GOT3 (cell line): ENCODE data around the gene HHATL.

Source experiments
- DNase-seq: peaks from one replicate; lab custom pipeline; 2025; ENCODE audit warnings: mixed read lengths; lab: John Stamatoyannopoulos, UW

HHATL gene

GRCh38 chr3:42664438-42664803 lies 38.2 kb downstream of the HHATL start:
- DNase-seq = no peak

DNA sequence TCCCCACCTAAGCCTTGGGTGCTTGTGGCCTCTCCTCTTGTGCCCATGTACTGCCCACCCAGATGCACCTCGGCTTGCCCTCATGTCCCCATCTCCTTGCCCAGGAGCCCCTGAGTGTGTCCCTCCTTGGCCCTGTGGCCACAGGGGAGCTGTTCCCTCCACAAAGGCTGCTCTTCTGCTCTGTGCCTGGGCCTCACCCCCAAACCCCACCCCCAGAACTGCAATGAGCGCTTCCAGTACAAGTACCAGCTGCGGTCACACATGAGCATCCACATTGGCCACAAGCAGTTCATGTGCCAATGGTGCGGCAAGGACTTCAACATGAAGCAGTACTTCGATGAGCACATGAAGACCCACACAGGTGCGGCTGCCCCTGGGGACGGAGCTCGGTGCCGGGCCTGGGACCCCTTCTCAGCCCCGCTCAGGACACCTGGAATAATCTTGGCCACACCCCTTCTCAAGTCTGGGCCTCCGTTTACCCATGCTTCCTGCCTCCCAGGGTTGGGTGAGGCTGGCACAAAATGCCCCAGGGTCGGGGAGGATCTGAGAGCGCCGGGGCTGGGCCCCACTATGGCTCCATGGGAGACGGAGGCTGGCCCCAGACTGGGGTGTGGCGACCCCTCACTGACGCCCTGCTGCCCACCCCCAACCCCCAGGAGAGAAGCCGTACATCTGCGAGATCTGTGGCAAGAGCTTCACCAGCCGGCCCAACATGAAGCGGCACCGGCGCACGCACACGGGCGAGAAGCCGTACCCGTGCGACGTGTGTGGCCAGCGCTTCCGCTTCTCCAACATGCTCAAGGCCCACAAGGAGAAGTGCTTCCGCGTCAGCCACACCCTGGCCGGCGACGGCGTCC lies 38.8 kb downstream of the HHATL start:
- DNase-seq = no peak

DNA sequence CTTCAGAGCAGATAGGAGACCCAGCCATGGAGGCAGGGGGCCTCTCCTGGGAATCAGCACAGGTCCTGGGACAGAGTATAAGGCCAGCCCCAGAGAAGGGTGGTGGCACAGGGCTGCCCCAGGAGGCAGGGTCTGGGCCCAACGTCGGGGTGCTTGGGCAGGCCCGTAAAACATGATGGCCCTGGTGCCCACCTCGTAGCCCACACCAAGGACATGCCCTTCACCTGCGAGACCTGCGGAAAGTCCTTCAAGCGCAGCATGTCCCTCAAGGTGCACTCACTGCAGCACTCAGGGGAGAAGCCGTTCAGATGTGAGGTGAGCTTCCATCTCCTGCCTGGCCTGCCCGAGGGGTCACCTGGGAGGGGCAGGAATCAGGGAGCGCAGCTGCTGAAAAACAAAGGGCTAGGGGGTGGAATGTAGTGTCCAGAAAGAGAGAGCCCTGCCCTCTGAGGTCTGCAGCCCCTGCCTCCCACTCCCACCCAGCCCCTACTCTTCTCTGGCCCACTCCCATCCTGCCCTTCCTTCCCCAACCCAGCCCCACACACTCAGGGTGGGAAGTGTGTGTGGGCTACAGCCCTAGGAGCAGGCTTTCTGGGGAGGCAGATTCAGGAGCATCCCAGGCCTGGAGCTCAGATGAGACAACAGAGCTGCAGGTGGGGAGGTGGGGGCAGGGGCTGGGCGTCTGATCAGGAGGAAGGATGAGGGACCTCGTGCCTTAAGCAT lies 39.6 kb downstream of the HHATL start:
- DNase-seq = no peak

GRCh38 chr3:42662037-42662812 lies 40.4 kb downstream of the HHATL start:
- no peak for DNase-seq

DNA sequence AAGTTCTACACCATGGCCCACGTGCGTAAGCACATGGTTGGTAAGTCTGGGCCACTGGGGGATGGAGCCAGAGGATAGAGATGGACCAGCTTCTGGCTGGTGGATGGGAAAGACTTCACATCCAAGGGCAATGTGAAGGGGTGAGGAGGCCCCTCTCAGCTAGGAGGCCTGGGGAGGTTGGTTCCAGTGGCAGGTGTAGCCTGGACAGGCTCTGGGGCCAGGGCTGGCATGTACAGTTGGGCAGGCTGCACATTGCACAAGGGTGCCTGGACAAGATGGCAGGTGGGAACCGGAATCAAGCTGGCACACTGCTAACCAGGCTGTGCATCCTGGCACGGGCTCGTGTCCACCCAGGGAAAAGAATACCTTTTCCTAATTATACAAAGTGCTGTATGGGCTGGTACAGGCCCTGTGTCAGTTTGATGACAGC lies 41.0 kb downstream of the HHATL start:
- no peak for DNase-seq

DNA sequence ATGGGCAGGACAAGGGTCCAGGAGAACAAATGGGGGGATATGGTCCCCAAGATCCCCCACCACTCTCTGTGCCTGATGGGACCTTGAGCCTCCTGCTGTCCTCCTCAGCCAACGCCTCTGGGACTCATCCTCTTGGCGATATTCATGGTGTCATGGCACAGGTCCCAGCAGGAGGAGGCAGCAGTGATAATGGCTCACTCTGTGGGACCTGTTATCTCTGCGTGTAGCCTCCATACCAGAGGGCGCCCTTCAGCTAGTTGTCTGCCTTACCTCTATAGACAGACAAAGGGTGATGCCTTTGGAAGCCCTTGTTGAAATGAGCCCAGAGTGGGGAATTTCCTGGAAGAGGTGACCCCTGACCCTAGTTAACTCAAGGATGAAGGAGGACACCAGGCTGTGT lies 41.7 kb downstream of the HHATL start:
- DNase-seq = no peak

GRCh38 chr3:42660131-42660715 lies 42.4 kb downstream of the HHATL start:
- DNase-seq = no peak

DNA sequence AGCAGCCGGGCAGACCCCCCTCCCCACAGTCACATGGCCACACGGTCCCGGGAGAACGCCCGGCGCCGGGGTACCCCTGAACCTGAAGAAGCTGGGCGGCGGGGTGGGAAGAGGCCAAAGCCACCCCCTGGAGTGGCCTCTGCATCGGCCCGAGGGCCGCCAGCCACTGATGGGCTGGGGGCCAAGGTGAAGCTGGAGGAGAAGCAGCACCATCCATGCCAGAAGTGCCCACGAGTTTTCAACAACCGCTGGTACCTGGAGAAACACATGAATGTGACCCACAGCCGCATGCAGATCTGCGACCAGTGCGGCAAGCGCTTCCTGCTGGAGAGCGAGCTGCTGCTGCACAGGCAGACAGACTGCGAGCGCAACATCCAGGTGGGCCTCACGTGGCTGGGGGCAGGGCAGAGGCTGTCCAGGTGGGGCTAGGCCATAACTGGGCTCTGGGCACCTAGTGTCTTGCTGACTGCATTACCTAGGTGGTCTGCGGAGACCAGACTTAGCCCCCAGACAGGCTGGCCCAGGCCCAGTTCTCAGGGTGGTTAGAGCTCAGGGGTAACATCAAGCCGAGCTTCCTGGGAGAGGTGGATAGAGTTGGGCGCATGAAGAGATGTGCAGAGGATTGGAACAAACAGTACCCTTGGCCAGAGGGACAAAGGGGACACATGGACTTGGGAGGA lies 43.0 kb downstream of the HHATL start:
- no peak for DNase-seq

DNA sequence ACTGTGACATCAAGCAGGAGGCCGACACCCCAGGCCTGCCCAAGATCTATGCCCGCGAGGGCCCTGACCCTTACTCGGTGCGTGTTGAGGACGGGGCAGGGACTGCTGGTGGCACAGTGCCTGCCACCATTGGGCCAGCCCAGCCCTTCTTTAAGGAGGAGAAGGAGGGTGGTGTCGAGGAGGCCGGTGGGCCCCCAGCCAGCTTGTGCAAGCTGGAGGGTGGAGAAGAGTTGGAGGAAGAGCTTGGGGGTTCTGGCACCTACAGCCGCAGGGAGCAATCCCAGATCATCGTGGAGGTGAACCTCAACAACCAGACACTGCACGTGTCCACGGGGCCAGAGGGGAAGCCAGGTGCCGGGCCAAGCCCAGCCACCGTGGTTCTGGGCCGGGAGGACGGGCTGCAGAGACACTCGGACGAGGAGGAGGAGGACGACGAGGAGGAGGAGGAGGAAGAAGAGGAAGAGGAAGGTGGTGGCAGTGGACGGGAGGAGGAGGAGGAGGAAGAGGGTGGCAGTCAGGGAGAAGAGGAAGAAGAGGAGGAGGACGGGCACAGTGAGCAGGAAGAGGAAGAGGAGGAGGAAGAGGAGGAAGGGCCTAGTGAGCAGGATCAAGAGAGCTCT lies 43.7 kb downstream of the HHATL start:
- DNase-seq = no peak

GRCh38 chr3:42658091-42658770 lies 44.4 kb downstream of the HHATL start:
- no peak for DNase-seq

DNA sequence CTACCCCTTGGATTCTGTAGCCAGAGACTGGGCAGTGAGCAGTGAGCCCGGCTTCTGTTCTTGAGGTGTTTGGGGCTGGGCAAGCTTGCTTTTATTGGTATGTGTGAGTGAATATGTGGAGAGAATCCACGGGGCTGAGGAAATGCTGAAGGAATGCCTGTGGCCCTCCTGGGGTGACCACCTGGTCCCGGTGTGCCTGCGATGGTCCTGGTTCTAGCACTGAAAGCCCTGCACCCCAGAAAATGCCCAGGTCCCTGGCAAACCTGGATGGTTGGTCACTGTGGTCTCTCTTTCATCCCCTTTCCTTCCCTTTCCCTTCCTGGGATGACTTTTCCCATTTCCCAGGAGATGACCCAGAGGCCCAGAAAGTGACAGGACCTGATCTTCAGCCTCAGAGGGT lies 44.9 kb downstream of the HHATL start:
- DNase-seq = no peak

GRCh38 chr3:42656680-42657610 lies 45.7 kb downstream of the HHATL start:
- no peak for DNase-seq

- DNase-seq = no peak
These were observed 46.5 kb downstream of the HHATL start for GRCh38 chr3:42655980-42656679.

- no peak for DNase-seq
These were observed 47.2 kb downstream of the HHATL start for GRCh38 chr3:42655331-42655888.

DNA sequence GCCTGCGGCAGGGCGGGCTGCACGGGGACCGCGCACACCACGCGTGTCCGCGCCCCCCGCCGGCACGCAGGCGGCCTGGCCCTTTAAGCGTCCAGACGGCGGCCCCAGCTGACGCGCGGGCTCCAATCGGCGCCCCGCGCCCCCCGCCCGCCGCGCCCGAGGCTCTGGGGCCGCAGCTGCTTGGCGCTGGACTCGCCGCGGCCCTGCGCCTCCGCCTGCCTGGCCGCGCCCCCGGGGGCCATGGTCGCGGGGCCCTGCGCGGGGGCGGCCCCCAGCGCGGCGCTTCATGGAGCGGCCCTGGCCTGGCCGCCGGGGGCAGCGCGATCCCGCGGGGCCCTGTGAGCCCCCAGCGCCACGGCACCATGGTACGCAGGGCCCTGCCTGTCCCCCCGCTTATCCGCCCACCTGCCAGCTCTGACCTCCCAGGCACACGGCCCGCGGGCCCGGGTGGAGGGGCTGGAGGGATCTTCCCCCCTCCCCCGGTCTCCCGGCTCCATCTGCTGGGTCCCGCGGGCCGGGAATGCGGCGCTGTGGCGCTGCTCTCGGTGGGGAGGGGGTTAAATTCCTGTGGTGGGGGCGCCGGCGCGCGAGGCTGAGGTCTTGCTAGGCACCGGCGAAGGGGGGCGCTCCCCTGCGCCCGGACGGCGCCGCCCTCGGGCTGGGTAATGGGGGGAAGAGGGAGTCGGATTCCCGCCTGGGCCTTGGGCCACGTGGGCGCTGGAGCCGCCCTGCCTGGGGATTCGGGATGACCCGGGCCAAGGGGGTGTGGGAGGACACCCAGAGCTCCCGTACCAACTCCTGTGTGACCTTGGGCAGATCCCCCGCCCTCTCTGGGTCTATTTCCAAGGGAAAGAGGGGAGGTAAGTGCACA lies 48.0 kb downstream of the HHATL start:
- no peak for DNase-seq

DNA sequence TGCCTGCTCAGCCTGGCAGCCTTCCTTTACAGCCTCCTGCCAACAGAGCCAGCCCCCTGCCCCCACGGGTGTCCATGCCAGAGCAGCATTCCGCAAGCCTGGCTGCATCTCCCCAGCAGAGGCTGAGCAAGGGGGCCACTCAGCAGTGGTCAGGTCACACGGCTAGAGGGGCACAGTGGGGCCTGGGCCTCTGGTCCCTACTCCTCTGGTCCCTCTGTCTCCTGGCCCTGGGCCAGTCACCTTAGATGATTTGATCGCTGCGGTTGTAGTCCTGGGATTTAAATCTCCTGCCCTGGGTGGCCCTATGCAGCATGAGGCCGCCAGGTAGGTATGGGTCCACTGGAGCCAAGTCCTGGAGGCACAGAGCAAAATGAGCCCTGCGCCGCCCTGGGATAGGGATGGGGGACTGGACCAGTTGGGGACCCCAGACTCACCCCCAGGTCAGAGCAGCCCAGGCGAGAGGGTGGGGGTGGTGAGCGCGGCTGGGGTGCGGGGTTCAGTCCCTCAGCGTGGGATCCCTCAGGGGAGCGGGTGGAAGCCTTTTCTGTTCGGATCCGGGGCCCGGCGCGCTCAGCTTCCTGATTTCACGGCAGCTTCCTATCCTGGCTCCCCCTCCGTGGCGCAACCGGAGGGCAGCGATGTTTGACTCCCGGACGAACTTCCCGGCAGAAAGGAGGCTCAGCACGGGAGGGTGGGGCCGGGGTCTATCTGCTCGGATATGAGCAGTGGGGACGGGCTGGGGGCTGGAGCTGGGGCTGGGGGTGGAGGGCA lies 48.9 kb downstream of the HHATL start, which contains the start of gene ZBTB47:
ZBTB47 (plus strand) TSS at position 138 of the 771 bp plus-strand sequence. CDS start 4,659 bp downstream, outside the sequence.
- no peak for DNase-seq

DNA sequence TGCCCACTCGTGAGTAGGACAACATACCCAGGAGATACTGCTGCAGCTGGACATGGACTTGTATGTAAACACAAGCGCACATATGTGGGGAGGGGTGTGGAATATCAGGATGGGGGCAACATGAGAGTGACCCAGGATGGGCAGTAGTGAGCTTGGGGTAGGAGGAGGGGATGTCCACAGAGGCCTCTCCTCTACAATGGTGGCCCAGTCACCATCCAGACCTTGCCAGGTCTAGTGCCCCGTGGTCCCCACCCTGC lies 49.4 kb downstream of the HHATL start:
- DNase-seq = no peak
